GM19239 (cell line): ENCODE data around the gene NEK6.

Source experiments
- DNase-seq: peaks from one replicate; pipeline ENCODE4 v3.0.0; 2011; ENCODE audit warnings: low spot score; ENCODE audit not compliant: insufficient read length
- FAIRE-seq: peaks from 2 replicates; lab custom pipeline; 2011; peaks lifted over from hg19 to GRCh38; lab: Jason Lieb, UNC

Gene NEK6

GRCh38 chr9:124359855-124360678, 102.3 kb downstream of the NEK6 start:
- no peak for DNase-seq

GRCh38 chr9:124361128-124361527, 103.4 kb downstream of the NEK6 start:
- FAIRE-seq = no peak
- no peak for DNase-seq

More at GRCh38 chr9:124359855-124360678, 102.3 kb downstream of the NEK6 start:
- no peak for FAIRE-seq

GRCh38 chr9:124363326-124364096, 105.8 kb downstream of the NEK6 start:
- FAIRE-seq (no peak), DNase-seq (no peak)

- FAIRE-seq (no peak), DNase-seq (no peak)
Measured at GRCh38 chr9:124364141-124364540, 106.4 kb downstream of the NEK6 start.

- no peak for DNase-seq
- FAIRE-seq = no peak
Measured at GRCh38 chr9:124365036-124365435, 107.3 kb downstream of the NEK6 start.

GRCh38 chr9:124366476-124367220, 108.9 kb downstream of the NEK6 start:
- DNase-seq = no peak
- no peak for FAIRE-seq

- FAIRE-seq (no peak), DNase-seq (no peak)
Measured at GRCh38 chr9:124368692-124369091, 110.9 kb downstream of the NEK6 start.

- FAIRE-seq (no peak), DNase-seq (no peak)
Measured at GRCh38 chr9:124369231-124369797, 111.6 kb downstream of the NEK6 start.

- FAIRE-seq (no peak), DNase-seq (no peak)
Measured at GRCh38 chr9:124370896-124371582, 113.3 kb downstream of the NEK6 start.

- FAIRE-seq (no peak), DNase-seq (no peak)
Measured at GRCh38 chr9:124372038-124372437, 114.3 kb downstream of the NEK6 start.

- no peak for DNase-seq
- no peak for FAIRE-seq
Measured at GRCh38 chr9:124373386-124373785, 115.6 kb downstream of the NEK6 start.

GRCh38 chr9:124373851-124374250, 116.1 kb downstream of the NEK6 start:
- FAIRE-seq (no peak), DNase-seq (no peak)

- FAIRE-seq = no peak
- no peak for DNase-seq
Measured at GRCh38 chr9:124375726-124376125, 118.0 kb downstream of the NEK6 start.

GRCh38 chr9:124376329-124376728, 118.6 kb downstream of the NEK6 start:
- no peak for FAIRE-seq
- no peak for DNase-seq

- DNase-seq = no peak
- FAIRE-seq = no peak
Measured at GRCh38 chr9:124377551-124378406, 120.0 kb downstream of the NEK6 start.

- DNase-seq = no peak
Measured at GRCh38 chr9:124381170-124381945, 123.6 kb downstream of the NEK6 start.

GRCh38 chr9:124384210-124384609, 126.5 kb downstream of the NEK6 start:
- FAIRE-seq = no peak
- no peak for DNase-seq

More at GRCh38 chr9:124381170-124381945, 123.6 kb downstream of the NEK6 start:
- FAIRE-seq = no peak

- no peak for DNase-seq
- no peak for FAIRE-seq
Measured at GRCh38 chr9:124384846-124385245, 127.1 kb downstream of the NEK6 start.
